SK-N-MC (cell line): ENCODE measurements around the gene APLF.
"Not testable (repeated sequence)": the region's sequence is repeated elsewhere in the genome, so short reads cannot be mapped to it uniquely, and the experiment has no call there.

Experiments
- DNase-seq: peaks from one replicate; pipeline ENCODE4 v3.0.0-alpha.2; 2011; ENCODE audit warnings: low read depth, low spot score
- H3K27ac ChIP-seq: fragments of 200-600 bp; sonication (generic); 2 replicates; pipeline ENCODE4 v1.5.1; 2016; ENCODE audit warnings: mixed run types
- H3K36me3 ChIP-seq: fragments of 200-600 bp; sonication (generic); 2 replicates; pipeline ENCODE4 v1.6.1; 2017; ENCODE audit warnings: antibody characterized with exemption, low read length, mixed read lengths; ENCODE audit not compliant: insufficient read depth
- H3K4me3 ChIP-seq: fragments of 200-600 bp; sonication (generic); 2 replicates; pipeline ENCODE4 v1.5.1; 2016
- H3K9ac ChIP-seq: fragments of 200-600 bp; sonication (generic); 2 replicates; pipeline ENCODE4 v1.8.0; 2017; ENCODE audit warnings: mixed run types, mixed read lengths; ENCODE audit not compliant: insufficient read length
- H3K9me3 ChIP-seq: fragments of 200-600 bp; sonication (generic); 2 replicates; pipeline ENCODE4 v1.6.1; 2017; ENCODE audit warnings: low read depth, mild to moderate bottlenecking, antibody characterized with exemption, low read length, moderate library complexity, mixed read lengths
- EZH2 ChIP-seq: fragments of 200-600 bp; sonication (generic); IDR thresholded peaks from one replicate; pipeline ENCODE4 v1.6.1; 2017; ENCODE audit warnings: antibody characterized with exemption
- FOXP2 ChIP-seq: optimal IDR thresholded peaks from 2 replicates; pipeline ENCODE3; 2011; ENCODE audit warnings: mild to moderate bottlenecking, moderate library complexity; ENCODE audit not compliant: insufficient read depth; ENCODE audit errors: extremely low read length, control extremely low read depth
- POLR2AphosphoS5 ChIP-seq: IDR thresholded peaks from 2 replicates; pipeline ENCODE4 v1.6.1; 2012; ENCODE audit warnings: mild to moderate bottlenecking, low read depth, low read length, borderline replicate concordance

APLF gene

DNA sequence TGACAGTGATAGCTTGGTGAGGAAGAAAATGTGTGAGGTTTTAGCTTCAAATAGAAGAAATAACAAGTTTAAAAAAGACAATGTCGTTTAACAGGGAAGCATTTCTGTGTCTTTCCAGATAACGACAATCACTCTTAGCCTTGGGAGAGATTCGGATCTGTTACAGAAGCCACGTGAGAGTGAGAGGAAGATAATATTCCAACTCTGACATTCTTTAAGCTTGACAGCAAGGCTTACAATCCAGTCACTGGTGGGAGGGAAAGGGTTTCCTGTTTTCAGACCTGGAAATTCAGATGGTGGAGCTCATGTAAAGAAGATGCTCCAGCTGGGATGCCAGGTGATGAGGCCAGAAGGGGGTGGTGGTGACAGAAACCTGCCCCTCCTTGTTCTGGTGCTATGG is 31.1 kb upstream of the APLF start:
- no peak overlapping the region for H3K4me3 ChIP-seq
- H3K9me3 ChIP-seq, result no peaks in the 10 kb centered on the region
- no peaks in the 10 kb centered on the region for H3K36me3 ChIP-seq
- no peak overlapping the region for H3K9ac ChIP-seq
- DNase-seq, result no peak
- TF ChIP-seq POLR2AphosphoS5 (no peak), FOXP2 (no peak), EZH2 (no peak)
- H3K27ac ChIP-seq, result no peak overlapping the region

DNA sequence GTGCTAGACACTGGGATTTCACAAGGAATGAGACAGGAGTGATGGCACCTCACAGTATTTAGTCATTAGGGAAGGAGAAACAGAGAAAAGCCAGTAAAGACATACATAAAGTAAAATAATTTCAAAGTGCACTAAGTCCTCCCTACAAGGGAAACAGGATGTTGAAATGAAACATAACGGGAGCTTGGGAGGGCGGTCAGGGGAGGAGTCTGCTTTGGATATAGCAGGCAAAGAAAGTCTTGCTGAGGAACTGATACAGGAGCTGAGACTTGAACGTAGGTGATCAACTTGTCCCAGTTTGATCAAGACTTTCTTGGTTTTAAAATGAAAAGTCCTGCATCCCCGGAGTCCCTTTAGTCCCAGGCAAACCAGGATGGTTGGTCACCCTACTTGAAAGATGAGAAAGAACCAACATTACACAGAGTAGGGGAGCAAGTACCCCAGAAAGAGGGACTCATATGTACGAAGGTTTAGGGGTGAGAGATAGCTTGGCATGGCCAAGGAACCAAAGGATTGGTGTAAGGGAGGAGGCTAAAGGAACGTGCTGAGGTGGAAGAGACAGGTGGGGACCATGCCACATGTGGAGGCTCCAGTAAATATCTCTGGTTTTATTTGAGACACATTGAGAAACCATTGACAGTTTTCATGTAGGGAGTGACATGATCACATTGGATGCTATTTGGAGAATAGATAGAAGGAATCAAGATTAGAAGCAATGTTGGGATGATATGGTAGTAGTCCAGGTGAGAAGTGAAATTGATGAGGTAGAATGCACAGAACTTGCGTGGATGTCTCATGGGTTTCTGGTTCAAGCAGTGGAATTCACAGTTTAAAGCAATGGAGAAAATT is 28.7 kb upstream of the APLF start:
- DNase-seq, result no peak
- no peak overlapping the region for H3K4me3 ChIP-seq
- no peaks in the 10 kb centered on the region for H3K9me3 ChIP-seq
- H3K36me3 ChIP-seq, result no peaks in the 10 kb centered on the region
- TF ChIP-seq EZH2, result no peak
- TF ChIP-seq POLR2AphosphoS5, result no peak
- H3K9ac ChIP-seq, result no peak overlapping the region
- H3K27ac ChIP-seq, result no peak overlapping the region

DNA sequence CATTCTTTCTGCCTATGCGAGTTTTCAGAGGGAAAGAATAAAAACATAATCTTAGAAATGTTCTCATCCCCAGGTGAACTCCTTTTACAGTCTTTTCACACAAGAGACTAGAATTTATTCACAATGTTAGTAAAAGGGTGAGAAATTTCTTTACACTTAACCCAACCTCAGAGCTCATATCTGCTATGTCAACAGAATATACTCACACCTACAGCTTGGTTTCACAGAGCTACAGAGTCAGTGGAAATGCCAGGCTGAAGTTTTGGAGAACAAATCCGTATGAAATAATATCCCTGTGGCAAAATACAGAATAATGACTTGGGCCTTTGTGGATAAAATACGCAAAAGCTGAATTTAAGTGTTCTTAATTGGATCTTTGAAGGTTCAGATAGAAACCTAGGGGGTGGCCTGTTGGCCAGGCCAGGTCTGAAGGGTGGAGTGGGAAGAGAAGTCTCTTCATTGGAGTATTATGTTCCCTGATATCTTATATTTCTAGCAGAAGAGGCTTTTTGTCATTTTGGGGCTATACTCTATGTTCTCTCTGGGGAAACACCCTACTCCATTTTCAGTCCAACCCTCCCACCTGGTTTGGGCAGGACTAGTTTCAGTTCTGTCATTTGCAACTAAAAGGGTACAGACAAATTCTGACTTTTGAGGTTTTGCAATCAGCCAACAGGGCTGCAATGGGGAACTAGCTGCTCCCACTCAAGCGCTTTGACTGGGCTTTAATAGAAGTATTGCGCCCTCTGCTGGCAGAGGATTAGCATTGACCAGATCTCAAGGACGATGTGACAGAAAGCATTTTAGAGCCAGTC is 26.0 kb upstream of the APLF start:
- no peak overlapping the region for H3K27ac ChIP-seq
- H3K9me3 ChIP-seq, result no peaks in the 10 kb centered on the region
- H3K36me3 ChIP-seq, result no peaks in the 10 kb centered on the region
- no peak for TF ChIP-seq POLR2AphosphoS5
- no peak for TF ChIP-seq EZH2
- TF ChIP-seq FOXP2, result no peak
- peak; percentile 66 for DNase-seq
- peak overlapping the region; percentile 12 for H3K9ac ChIP-seq
- no peak overlapping the region for H3K4me3 ChIP-seq

GRCh38 chr2:68441994-68442322 is 25.4 kb upstream of the APLF start:
- TF ChIP-seq FOXP2, result no peak
- TF ChIP-seq POLR2AphosphoS5, result no peak
- no peak for TF ChIP-seq EZH2
- no peaks in the 10 kb centered on the region for H3K36me3 ChIP-seq
- no peak for DNase-seq
- no peak overlapping the region for H3K4me3 ChIP-seq
- no peak overlapping the region for H3K27ac ChIP-seq
- no peaks in the 10 kb centered on the region for H3K9me3 ChIP-seq
- peak overlapping the region; percentile 0 for H3K9ac ChIP-seq

- DNase-seq, H3K9me3 ChIP-seq, H3K27ac ChIP-seq, H3K36me3 ChIP-seq, H3K4me3 ChIP-seq, H3K9ac ChIP-seq: not testable (repeated sequence)
Observed at GRCh38 chr2:68446425-68446824, 21.0 kb upstream of the APLF start.

DNA sequence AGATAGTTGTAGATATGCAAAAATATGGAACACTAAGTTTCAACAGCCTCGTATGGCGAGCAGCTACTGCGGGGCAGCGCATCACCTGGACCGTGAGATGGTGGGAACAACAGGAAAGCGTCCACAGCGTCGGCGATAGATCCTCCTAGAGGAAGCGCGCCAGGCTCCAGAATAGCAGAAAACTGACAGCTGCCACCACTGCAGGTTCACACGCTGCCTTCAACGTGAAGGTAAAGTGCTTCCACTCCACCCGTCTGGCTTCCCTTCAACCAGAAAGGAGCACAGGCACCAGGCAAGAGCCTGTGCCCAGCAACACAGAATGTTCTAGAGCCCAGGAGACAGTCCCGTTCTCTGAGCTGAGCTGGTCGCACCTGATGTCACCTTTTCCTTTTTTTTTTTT is 20.3 kb upstream of the APLF start:
- no peak for TF ChIP-seq EZH2
- no peak for TF ChIP-seq POLR2AphosphoS5
- TF ChIP-seq FOXP2, result no peak
- Histone ChIP-seq H3K4me3 (no peak overlapping the region), H3K36me3 (no peaks in the 10 kb centered on the region), H3K9ac (no peak overlapping the region), H3K9me3 (no peaks in the 10 kb centered on the region), H3K27ac (no peak overlapping the region)
- no peak for DNase-seq

DNA sequence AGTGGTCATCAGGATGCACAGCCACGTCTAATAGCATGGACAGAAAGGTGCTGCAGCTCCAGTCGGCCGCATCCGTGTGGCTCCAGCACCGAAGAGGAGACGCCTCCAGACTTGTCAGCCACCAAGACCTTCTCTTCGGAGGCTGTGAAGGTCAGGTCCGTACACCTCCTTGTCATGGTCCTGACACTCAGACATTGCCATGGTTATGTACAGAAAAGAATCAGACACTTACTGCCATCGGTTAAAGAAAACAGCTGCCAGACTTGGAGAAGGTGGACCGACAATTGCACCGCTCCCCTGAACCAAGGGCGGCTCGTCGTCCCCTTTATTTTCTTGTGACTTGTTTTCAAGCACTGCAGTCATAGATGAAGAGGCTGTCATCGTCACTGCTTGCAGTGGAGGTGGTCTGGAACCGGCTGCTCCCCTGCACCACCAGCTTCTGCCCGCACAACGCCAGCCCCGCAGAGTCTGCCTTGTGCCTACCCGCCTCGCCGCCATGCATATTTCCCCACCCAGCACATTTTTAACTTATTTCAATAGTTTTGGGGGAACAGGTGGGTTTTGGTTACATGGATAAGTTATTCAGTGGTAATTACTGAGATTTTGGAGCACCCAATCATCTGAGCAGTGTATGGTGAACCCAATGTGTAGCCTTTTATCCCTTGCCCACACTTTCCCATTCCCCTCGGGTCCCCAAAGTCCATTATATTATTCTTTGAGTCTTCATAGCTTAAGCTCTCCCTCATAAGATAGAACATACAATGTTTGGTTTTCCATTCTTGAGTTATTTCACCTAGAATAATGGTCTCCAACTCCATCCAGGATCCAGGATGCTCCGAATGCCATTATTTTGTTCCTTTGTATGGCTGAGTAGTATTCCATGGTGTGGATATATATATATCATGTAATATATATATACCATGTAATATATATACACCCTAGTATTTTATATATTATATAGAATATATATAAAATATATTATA is 18.4 kb upstream of the APLF start:
- Histone ChIP-seq H3K36me3 (no peaks in the 10 kb centered on the region), H3K4me3 (no peak overlapping the region), H3K27ac (no peak overlapping the region), H3K9me3 (no peaks in the 10 kb centered on the region), H3K9ac (no peak overlapping the region)
- TF ChIP-seq POLR2AphosphoS5 (no peak), FOXP2 (no peak), EZH2 (no peak)
- no peak for DNase-seq
